ENCODE measurements around the gene CHMP2A. TPM values are rescaled to one million over a fixed set of nuclear protein-coding genes. Genes with fewer than 3 reads are reported as not detected.
"Not testable (repeated sequence)": the region's sequence is repeated elsewhere in the genome, so short reads cannot be mapped to it uniquely, and the experiment has no call there.

The CHMP2A gene
- total and polyA plus RNA-seq, 5 donors from 2014 or later = 83.1 to 273 (median 216) TPM

GRCh38 chr19:58544591-58545285, 10.2 kb downstream of the CHMP2A start:
- peak; percentile 43 for ATAC-seq (ENCODE audit: low read depth in 2 of 2)
- peaks cover 36% of the 10 kb centered on the region for H3K4me1 ChIP-seq (ENCODE audit: control insufficient read depth, insufficient read depth, low read length, poor library complexity, severe bottlenecking)
- Mint-ChIP-seq H3K4me1 (peaks cover 0 to 45% (median 29%) of the 10 kb centered on the region in 4 donors), H3K27me3 (peaks cover 14% of the 10 kb centered on the region), H3K36me3 (peaks cover 17% of the 10 kb centered on the region), H3K9me3 (peaks cover 0 to 1% (median 0%) of the 10 kb centered on the region in 7 donors), H3K27ac (peak overlapping the region; percentile 89 to 100 (median 91)), H3K4me3 (peak overlapping the region; percentile 94 to 98 (median 96))
- peak overlapping the region; percentile 67 for H3K4me3 ChIP-seq (ENCODE audit: low read depth, low read length)
- peak in 2 of 3 donors; percentile 49 to 71 for DNase-seq
- H3K27me3 ChIP-seq (ENCODE audit: control insufficient read depth, insufficient read depth, low read length) = no peaks in the 10 kb centered on the region
- H3K36me3 ChIP-seq (ENCODE audit: control insufficient read depth, insufficient read depth, low read length) = peaks cover 27% of the 10 kb centered on the region
- H3K9me3 ChIP-seq (ENCODE audit: control insufficient read depth in 2 of 2, low read length in 2 of 2) = no peaks in the 10 kb centered on the region
- peak overlapping the region; percentile 95 for H3K27ac ChIP-seq (ENCODE audit: insufficient read depth, low read length, poor library complexity, severe bottlenecking)

GRCh38 chr19:58543826-58544590, 10.9 kb downstream of the CHMP2A start, which contains the start of gene TRIM28:
TRIM28 (plus strand) TSS chr19:58544064; CDS start chr19:58544758, 694 bp downstream.
- Mint-ChIP-seq H3K4me3 (peak within 1 kb of the TSS; percentile 94 to 98 (median 96)), H3K27ac (peak within 1 kb of the TSS; percentile 99 to 100 (median 99)), H3K9me3 (peaks cover 0 to 1% (median 0%) of the 10 kb centered on the region in 7 donors), H3K27me3 (peaks cover 14% of the 10 kb centered on the region), H3K36me3 (peaks cover 17% of the 10 kb centered on the region), H3K4me1 (peaks cover 0 to 48% (median 29%) of the 10 kb centered on the region in 4 donors)
- Histone ChIP-seq H3K4me3 (ENCODE audit: low read depth, low read length) (peak within 1 kb of the TSS; percentile 86), H3K9me3 (ENCODE audit: control insufficient read depth in 2 of 2, low read length in 2 of 2) (no peaks in the 10 kb centered on the region), H3K27ac (ENCODE audit: insufficient read depth, low read length, poor library complexity, severe bottlenecking) (peak within 1 kb of the TSS; percentile 95), H3K27me3 (ENCODE audit: control insufficient read depth, insufficient read depth, low read length) (peaks cover 2% of the 10 kb centered on the region), H3K36me3 (ENCODE audit: control insufficient read depth, insufficient read depth, low read length) (peaks cover 20% of the 10 kb centered on the region), H3K4me1 (ENCODE audit: control insufficient read depth, insufficient read depth, low read length, poor library complexity, severe bottlenecking) (peaks cover 34% of the 10 kb centered on the region)
- DNase-seq = peak; percentile 98 to 100 (median 100)
- peak; percentile 90 to 91 for ATAC-seq (ENCODE audit: low read depth in 2 of 2)

- not testable (repeated sequence) for H3K27ac ChIP-seq (ENCODE audit: insufficient read depth, low read length, poor library complexity, severe bottlenecking); H3K9me3 Mint-ChIP-seq; H3K4me3 ChIP-seq (ENCODE audit: low read depth, low read length); H3K9me3 ChIP-seq (ENCODE audit: control insufficient read depth in 2 of 2, low read length in 2 of 2); H3K36me3 ChIP-seq (ENCODE audit: control insufficient read depth, insufficient read depth, low read length); DNase-seq; ATAC-seq (ENCODE audit: low read depth in 2 of 2); H3K4me3 Mint-ChIP-seq; H3K27me3 ChIP-seq (ENCODE audit: control insufficient read depth, insufficient read depth, low read length)
- Mint-ChIP-seq H3K27ac (peak overlapping the region in 1 of 3 donors; percentile 51), H3K36me3 (peaks cover 13% of the 10 kb centered on the region), H3K4me1 (peaks cover 0 to 51% (median 26%) of the 10 kb centered on the region in 4 donors), H3K27me3 (peaks cover 14% of the 10 kb centered on the region)
- H3K4me1 ChIP-seq (ENCODE audit: control insufficient read depth, insufficient read depth, low read length, poor library complexity, severe bottlenecking) = peaks cover 46% of the 10 kb centered on the region
Observed at GRCh38 chr19:58542641-58543372, 12.1 kb downstream of the CHMP2A start.

- not testable (repeated sequence) for H3K27me3 ChIP-seq (ENCODE audit: control insufficient read depth, insufficient read depth, low read length); H3K4me3 ChIP-seq (ENCODE audit: low read depth, low read length); H3K36me3 ChIP-seq (ENCODE audit: control insufficient read depth, insufficient read depth, low read length); DNase-seq; H3K27ac ChIP-seq (ENCODE audit: insufficient read depth, low read length, poor library complexity, severe bottlenecking); H3K9me3 ChIP-seq (ENCODE audit: control insufficient read depth in 2 of 2, low read length in 2 of 2); H3K36me3 Mint-ChIP-seq; ATAC-seq (ENCODE audit: low read depth in 2 of 2); H3K9me3 Mint-ChIP-seq
- H3K4me3 Mint-ChIP-seq = peak overlapping the region in 3 of 4 donors; percentile 24 to 58 (median 54)
- peak overlapping the region in 1 of 3 donors; percentile 73 for H3K27ac Mint-ChIP-seq
- H3K27me3 Mint-ChIP-seq = peaks cover 18% of the 10 kb centered on the region
- H3K4me1 Mint-ChIP-seq = peaks cover 0 to 24% (median 7%) of the 10 kb centered on the region in 4 donors
- peaks cover 20% of the 10 kb centered on the region for H3K4me1 ChIP-seq (ENCODE audit: control insufficient read depth, insufficient read depth, low read length, poor library complexity, severe bottlenecking)
Observed at GRCh38 chr19:58539169-58539559, 15.7 kb downstream of the CHMP2A start.

GRCh38 chr19:58538257-58539168, 16.4 kb downstream of the CHMP2A start:
- peaks cover 16% of the 10 kb centered on the region for H3K4me1 ChIP-seq (ENCODE audit: control insufficient read depth, insufficient read depth, low read length, poor library complexity, severe bottlenecking)
- peaks cover 11% of the 10 kb centered on the region for H3K27me3 Mint-ChIP-seq
- no peaks in the 10 kb centered on the region for H3K9me3 Mint-ChIP-seq
- no peaks in the 10 kb centered on the region for H3K36me3 Mint-ChIP-seq
- no peak overlapping the region for H3K4me3 ChIP-seq (ENCODE audit: low read depth, low read length)
- peaks cover 0 to 19% (median 1%) of the 10 kb centered on the region in 4 donors for H3K4me1 Mint-ChIP-seq
- peak in 2 of 3 donors; percentile 37 to 67 for DNase-seq
- no peak overlapping the region for H3K27ac ChIP-seq (ENCODE audit: insufficient read depth, low read length, poor library complexity, severe bottlenecking)
- no peaks in the 10 kb centered on the region for H3K36me3 ChIP-seq (ENCODE audit: control insufficient read depth, insufficient read depth, low read length)
- H3K27ac Mint-ChIP-seq = peak overlapping the region in 1 of 3 donors; percentile 69
- ATAC-seq (ENCODE audit: low read depth in 2 of 2) = peak; percentile 79 to 80
- H3K4me3 Mint-ChIP-seq = peak overlapping the region; percentile 41 to 81 (median 62)
- peaks cover 2% of the 10 kb centered on the region for H3K27me3 ChIP-seq (ENCODE audit: control insufficient read depth, insufficient read depth, low read length)
- H3K9me3 ChIP-seq (ENCODE audit: control insufficient read depth in 2 of 2, low read length in 2 of 2) = no peaks in the 10 kb centered on the region

- Mint-ChIP-seq H3K4me3 (peak overlapping the region in 2 of 4 donors; percentile 10 to 44), H3K36me3 (no peaks in the 10 kb centered on the region), H3K27ac (peak overlapping the region in 1 of 3 donors; percentile 85), H3K4me1 (peaks cover 0 to 15% (median 0%) of the 10 kb centered on the region in 4 donors), H3K27me3 (peaks cover 5% of the 10 kb centered on the region), H3K9me3 (no peaks in the 10 kb centered on the region)
- peaks cover 13% of the 10 kb centered on the region for H3K4me1 ChIP-seq (ENCODE audit: control insufficient read depth, insufficient read depth, low read length, poor library complexity, severe bottlenecking)
- ATAC-seq (ENCODE audit: low read depth in 2 of 2) (no peak), DNase-seq (no peak)
- H3K4me3 ChIP-seq (ENCODE audit: low read depth, low read length) = no peak overlapping the region
- no peaks in the 10 kb centered on the region for H3K9me3 ChIP-seq (ENCODE audit: control insufficient read depth in 2 of 2, low read length in 2 of 2)
- H3K27ac ChIP-seq (ENCODE audit: insufficient read depth, low read length, poor library complexity, severe bottlenecking) = no peak overlapping the region
- no peaks in the 10 kb centered on the region for H3K36me3 ChIP-seq (ENCODE audit: control insufficient read depth, insufficient read depth, low read length)
- H3K27me3 ChIP-seq (ENCODE audit: control insufficient read depth, insufficient read depth, low read length) = peaks cover 2% of the 10 kb centered on the region
Observed at GRCh38 chr19:58536852-58537798, 17.8 kb downstream of the CHMP2A start.

Data from CD4-positive, CD25-positive, alpha-beta regulatory T cell (primary cell).